AG04450 (cell line): ENCODE results near the gene CUEDC2. TPM values are rescaled to one million over a fixed set of nuclear protein-coding genes. Genes with fewer than 3 reads are reported as not detected.

Source experiments
- CTCF ChIA-PET: fragments of 300-600, 350-600 bp; formaldehyde crosslinking; extraction: SDS; loops from one replicate; lab custom pipeline; 2022; ENCODE audit warnings: antibody characterized with exemption, inconsistent platforms; lab: Charles Lee
- POLR2A ChIA-PET: fragments of 350-600 bp; formaldehyde crosslinking; extraction: SDS; loops from one replicate; lab custom pipeline; 2021; ENCODE audit warnings: antibody characterized with exemption, inconsistent platforms; lab: Yijun Ruan, JAX
- DNase-seq: peaks from one replicate; pipeline ENCODE4 v3.0.0-alpha.2; 2011; ENCODE audit warnings: low read depth, low spot score
- H3K27ac ChIP-seq: one replicate; pipeline ENCODE4 v1.5.1; 2012; ENCODE audit warnings: low read depth, low read length, control low read depth
- H3K27me3 ChIP-seq: one replicate; pipeline ENCODE4 v1.6.0; 2012; ENCODE audit warnings: low read length; ENCODE audit not compliant: control insufficient read depth, insufficient read depth
- H3K4me3 ChIP-seq: 2 replicates; pipeline ENCODE4 v1.5.1; 2011; ENCODE audit warnings: mild to moderate bottlenecking, low read depth, low read length, control low read depth
- H3K9me3 ChIP-seq: 2 replicates; pipeline ENCODE4 v1.5.1; 2012; ENCODE audit warnings: low read length; ENCODE audit not compliant: control insufficient read depth, insufficient read depth
- CTCF ChIP-seq: IDR thresholded peaks from 2 replicates; pipeline ENCODE4 v1.5.1; 2011; ENCODE audit warnings: low read depth, low read length, control low read depth, inconsistent platforms
- polyA minus RNA-seq: library from RNA; depleted of rRNA, polyadenylated mRNA; stranded (reverse); fragments of >200 nt; gene quantifications from 2 replicates; pipeline ENCODE4 v1.2.3, GENCODE V29; 2011; rRNA and poly(A)+ RNA removed
- polyA plus RNA-seq: library from polyadenylated mRNA; depleted of rRNA; stranded (reverse); fragments of >200 nt; gene quantifications from 2 replicates; pipeline ENCODE4 v1.2.3, GENCODE V29; 2011; rRNA removed

The CUEDC2 gene
- polyA plus RNA-seq, result 61.1 and 68.6 TPM in 2 replicates
- polyA minus RNA-seq, result 33.3 and 43.0 TPM in 2 replicates

- Histone ChIP-seq H3K27ac (peak within 1 kb of the TSS; percentile 73), H3K4me3 (peak within 1 kb of the TSS; percentile 93), H3K27me3 (no peaks in the 10 kb centered on the region), H3K9me3 (no peaks in the 10 kb centered on the region)
- CTCF ChIA-PET, result interaction anchor here (0.6 to 2.4 kb wide), 5 partner anchors 9 to 534 kb away, joined by 3 to 21 read pairs (median 7); no protein-coding TSS in a partner anchor
- peak; percentile 93 for DNase-seq
- POLR2A ChIA-PET, result interaction anchor here (0.5 to 1.8 kb wide), 11 partner anchors 8 to 299 kb away, joined by 3 to 31 read pairs (median 5); partner anchors contain the start of genes FBXL15 and PPRC1
- no peak for TF ChIP-seq CTCF
These were observed at the start of gene CUEDC2 for GRCh38 chr10:102432162-102432950. CUEDC2 (minus strand) TSS chr10:102432574; CDS start chr10:102425188, 7,386 bp downstream.

- Histone ChIP-seq H3K9me3 (no peaks in the 10 kb centered on the region), H3K4me3 (no peak overlapping the region), H3K27me3 (no peaks in the 10 kb centered on the region), H3K27ac (no peak overlapping the region)
- CTCF ChIA-PET, result interaction anchor here (1.0 to 2.4 kb wide), 6 partner anchors 18 to 103 kb away, joined by 3 to 26 read pairs (median 4); no protein-coding TSS in a partner anchor
- POLR2A ChIA-PET, result interaction anchor here (1.0 kb wide), 1 partner anchor 59 kb away, joined by 6 read pairs; no protein-coding TSS in a partner anchor
- DNase-seq, result no peak
- no peak for TF ChIP-seq CTCF
These were observed 48.0 kb upstream of the CUEDC2 start for GRCh38 chr10:102480396-102480795.

GRCh38 chr10:102479651-102480050 lies 47.3 kb upstream of the CUEDC2 start:
- TF ChIP-seq CTCF, result no peak
- Histone ChIP-seq H3K27ac (no peak overlapping the region), H3K9me3 (no peaks in the 10 kb centered on the region), H3K4me3 (no peak overlapping the region), H3K27me3 (no peaks in the 10 kb centered on the region)
- CTCF ChIA-PET, result interaction anchor here (1.0 to 2.4 kb wide), 9 partner anchors 18 to 116 kb away, joined by 3 to 26 read pairs (median 4); no protein-coding TSS in a partner anchor
- no peak for DNase-seq
- POLR2A ChIA-PET, result interaction anchor here (0.6 to 1.1 kb wide), 4 partner anchors 8 to 104 kb away, joined by 3 to 6 read pairs (median 4); no protein-coding TSS in a partner anchor

GRCh38 chr10:102476466-102477141 lies 44.2 kb upstream of the CUEDC2 start:
- Histone ChIP-seq H3K9me3 (no peaks in the 10 kb centered on the region), H3K4me3 (no peak overlapping the region), H3K27ac (no peak overlapping the region), H3K27me3 (no peaks in the 10 kb centered on the region)
- no peak for TF ChIP-seq CTCF
- POLR2A ChIA-PET, result interaction anchor here (1.3 kb wide), 1 partner anchor 83 kb away, joined by 3 read pairs; no protein-coding TSS in a partner anchor
- DNase-seq, result no peak
- CTCF ChIA-PET, result interaction anchor here (0.7 kb wide), 1 partner anchor 55 kb away, joined by 3 read pairs; no protein-coding TSS in a partner anchor
